ENCODE results near the gene ARHGAP26. TPM values are rescaled to one million over a fixed set of nuclear protein-coding genes. Genes with fewer than 3 reads are reported as not detected.

Gene ARHGAP26
- total RNA-seq, 1 experiment from 2014 or later, result 34.5 TPM

GRCh38 chr5:143191720-143192119 lies 421.5 kb downstream of the ARHGAP26 start (continued):
- no peak for TF ChIP-seq RAD21 (IDR thresholded peaks at IDR 0.05; ENCODE audit: low read depth)
- TF ChIP-seq SRF (IDR thresholded peaks at IDR 0.05; ENCODE audit: low read depth), result no peak
- no peak for TF ChIP-seq ATF3 (IDR thresholded peaks at IDR 0.05)
- TF ChIP-seq EZH2phosphoT487 (IDR thresholded peaks at IDR 0.05; ENCODE audit: borderline replicate concordance), result no peak
- no peak for TF ChIP-seq POLR2AphosphoS5 (IDR thresholded peaks at IDR 0.05; ENCODE audit: low read depth, low read length)
- TF ChIP-seq CTCF (IDR thresholded peaks at IDR 0.05 in 2 of 3, conservative IDR thresholded peaks at IDR 0.05 in 1 of 3; ENCODE audit: borderline replicate concordance in 1 of 3, insufficient read depth in 1 of 3, low read depth in 2 of 3, low read length in 2 of 3), result no peak
- TF ChIP-seq ZNF274 (IDR thresholded peaks at IDR 0.05; ENCODE audit: low read depth, low read length), result no peak
- no peak for TF ChIP-seq ZBTB33 (IDR thresholded peaks at IDR 0.05; ENCODE audit: extremely low read depth, insufficient replicate concordance, low read length)
- TF ChIP-seq JUND (IDR thresholded peaks at IDR 0.05), result no peak
- no peak for TF ChIP-seq EGR1 (IDR thresholded peaks at IDR 0.05; ENCODE audit: low read depth)
